MM.1S (cell line): ENCODE results near the gene COPZ2.

Experiments used
- EZH2 ChIP-seq: fragments of 300-600 bp; sonication (generic); optimal IDR thresholded peaks from 2 replicates; pipeline ENCODE3; 2017; ENCODE audit warnings: low read depth, mild to moderate bottlenecking, antibody characterized with exemption, low read length, mixed read lengths
- EZH2phosphoT487 ChIP-seq: fragments of 300-600 bp; sonication (generic); IDR thresholded peaks from 2 replicates; pipeline ENCODE4 v1.6.1; 2018; ENCODE audit warnings: antibody characterized with exemption, low read length
- TF ChIP-seq, protein P1 (sequence below): fragments of 300-600 bp; sonication (generic); IDR thresholded peaks from 2 replicates; pipeline ENCODE4 v1.5.1; 2016; ENCODE audit warnings: antibody characterized with exemption, low read length, mixed read lengths

DNA sequence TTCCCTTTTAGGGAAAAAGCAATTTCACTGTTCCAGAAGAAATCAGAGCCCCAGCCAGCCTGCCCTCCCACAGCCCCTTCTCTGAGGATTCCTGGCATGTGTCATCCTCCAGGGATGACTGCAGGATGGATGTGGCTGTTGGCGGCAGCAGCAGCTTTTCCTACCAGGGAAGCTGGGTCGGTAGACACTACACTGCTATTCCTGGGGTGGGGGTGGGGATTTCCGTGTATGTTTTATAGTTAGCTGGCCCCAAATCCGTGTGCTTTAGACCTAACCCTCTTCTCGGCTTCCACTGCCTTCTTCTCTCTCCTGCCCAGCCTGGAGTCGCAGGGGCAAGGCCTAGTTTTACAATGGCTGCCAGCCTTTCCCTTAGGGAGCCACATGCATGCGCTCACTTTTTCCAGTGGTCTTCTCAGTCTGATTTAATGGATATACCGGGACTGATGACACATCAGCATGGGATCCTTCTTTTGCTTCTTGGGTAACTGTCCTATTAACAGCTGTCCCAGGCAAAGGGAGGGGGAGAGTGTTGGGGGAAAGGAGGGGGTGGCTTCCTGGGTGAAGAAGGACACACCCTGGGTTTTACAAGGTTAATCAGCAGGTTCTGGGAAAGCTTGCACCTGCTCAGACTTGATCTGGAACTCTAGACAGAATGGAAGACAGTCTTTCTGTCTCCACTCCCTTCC lies 7.9 kb upstream of the COPZ2 start:
- TF ChIP-seq, protein P1, sequence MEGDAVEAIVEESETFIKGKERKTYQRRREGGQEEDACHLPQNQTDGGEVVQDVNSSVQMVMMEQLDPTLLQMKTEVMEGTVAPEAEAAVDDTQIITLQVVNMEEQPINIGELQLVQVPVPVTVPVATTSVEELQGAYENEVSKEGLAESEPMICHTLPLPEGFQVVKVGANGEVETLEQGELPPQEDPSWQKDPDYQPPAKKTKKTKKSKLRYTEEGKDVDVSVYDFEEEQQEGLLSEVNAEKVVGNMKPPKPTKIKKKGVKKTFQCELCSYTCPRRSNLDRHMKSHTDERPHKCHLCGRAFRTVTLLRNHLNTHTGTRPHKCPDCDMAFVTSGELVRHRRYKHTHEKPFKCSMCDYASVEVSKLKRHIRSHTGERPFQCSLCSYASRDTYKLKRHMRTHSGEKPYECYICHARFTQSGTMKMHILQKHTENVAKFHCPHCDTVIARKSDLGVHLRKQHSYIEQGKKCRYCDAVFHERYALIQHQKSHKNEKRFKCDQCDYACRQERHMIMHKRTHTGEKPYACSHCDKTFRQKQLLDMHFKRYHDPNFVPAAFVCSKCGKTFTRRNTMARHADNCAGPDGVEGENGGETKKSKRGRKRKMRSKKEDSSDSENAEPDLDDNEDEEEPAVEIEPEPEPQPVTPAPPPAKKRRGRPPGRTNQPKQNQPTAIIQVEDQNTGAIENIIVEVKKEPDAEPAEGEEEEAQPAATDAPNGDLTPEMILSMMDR = no peak
- TF ChIP-seq EZH2 = no peak
- no peak for TF ChIP-seq EZH2phosphoT487
